HG02798 (cell line): ENCODE measurements around the gene MT3.
"Not testable (repeated sequence)": the region's sequence is repeated elsewhere in the genome, so short reads cannot be mapped to it uniquely, and the experiment has no call there.

Experiments used
- ATAC-seq: cut with Tn5 transposase; IDR thresholded peaks from one replicate; pipeline ENCODE4 v1.9.1; 2021; ENCODE audit warnings: mild to moderate bottlenecking; ENCODE audit not compliant: unreplicated experiment, poor library complexity

Gene MT3

DNA sequence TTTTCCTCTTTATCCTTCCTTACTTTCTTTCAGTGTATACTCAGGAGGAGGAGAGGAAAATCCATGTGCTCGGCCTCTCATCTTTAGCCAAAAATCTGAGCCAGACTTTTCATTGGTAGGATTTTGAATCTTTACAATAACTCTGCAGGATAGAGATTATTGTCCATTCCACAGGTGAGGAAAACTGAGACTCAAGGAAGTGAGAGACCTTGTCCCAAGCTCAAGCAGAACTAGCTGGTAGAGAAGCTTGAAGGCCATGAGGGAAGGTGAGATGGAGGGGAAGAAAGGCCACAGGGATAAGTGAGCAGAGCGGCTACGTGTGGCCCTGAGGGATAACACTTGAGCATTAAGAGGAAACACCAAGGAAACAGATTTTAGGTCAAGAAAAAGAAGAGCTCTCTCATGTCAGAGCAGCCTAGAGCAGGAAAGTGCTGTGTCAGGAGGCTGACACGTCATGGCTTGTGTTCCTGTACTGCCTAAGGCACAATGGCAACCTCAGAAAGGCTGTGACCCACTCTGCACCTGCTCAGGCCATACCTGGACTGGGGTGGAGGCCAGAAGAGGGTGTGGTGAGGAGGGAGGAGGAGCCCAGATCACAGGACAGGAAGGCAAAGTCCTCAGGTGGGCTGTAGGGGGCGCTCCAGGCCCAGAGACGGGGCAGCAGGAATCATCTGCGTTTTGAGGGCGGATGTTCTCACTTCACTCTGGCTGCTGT, 12.6 kb upstream of the MT3 start:
- ATAC-seq, result peak; percentile 93

DNA sequence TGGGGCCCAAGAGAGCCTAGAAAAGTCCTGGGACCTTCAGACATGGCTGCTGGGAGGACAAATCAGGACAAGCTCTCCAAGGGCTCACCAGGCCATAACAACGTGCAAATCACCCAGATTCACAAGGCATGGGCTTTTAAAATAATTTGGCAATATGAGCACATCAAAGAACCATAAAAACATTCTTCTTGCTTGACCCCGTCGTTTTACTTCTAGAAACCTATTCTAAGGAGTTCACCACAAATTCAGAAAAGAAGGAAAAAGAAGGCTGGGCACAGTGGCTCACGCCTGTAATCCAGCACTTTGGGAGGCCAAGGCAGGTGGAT, 12.1 kb upstream of the MT3 start:
- no peak for ATAC-seq

DNA sequence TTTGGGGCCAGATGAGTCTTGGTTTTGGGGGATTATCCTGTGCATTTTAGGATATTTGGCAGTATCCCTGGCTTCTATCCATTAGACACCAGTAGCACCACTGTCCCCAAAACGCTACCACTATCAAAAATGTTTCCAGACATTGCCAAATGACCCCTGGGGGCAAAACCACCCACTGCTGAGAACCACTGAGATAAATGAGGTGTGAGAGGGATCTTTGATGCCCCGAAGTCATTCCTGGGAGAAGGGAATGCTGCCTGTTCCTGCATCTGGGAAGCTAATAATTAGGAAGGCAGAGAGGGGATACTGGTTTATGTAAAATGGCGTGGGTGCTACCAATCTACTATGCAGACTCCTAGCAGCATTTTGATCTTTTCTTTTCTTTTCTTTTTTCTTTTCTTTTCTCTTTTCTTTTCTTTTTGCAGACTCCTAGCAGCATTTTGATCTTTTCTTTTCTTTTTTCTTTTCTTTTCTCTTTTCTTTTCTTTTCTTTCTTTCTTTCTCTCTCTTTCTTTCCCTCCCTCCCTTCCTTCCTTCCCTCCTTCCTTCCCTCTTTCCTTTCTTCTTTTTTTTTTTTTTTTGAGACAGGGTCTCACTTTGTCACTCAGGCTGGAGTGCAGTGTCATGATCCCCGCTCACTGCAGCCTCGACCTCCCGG, 8.8 kb upstream of the MT3 start:
- ATAC-seq, result no peak

DNA sequence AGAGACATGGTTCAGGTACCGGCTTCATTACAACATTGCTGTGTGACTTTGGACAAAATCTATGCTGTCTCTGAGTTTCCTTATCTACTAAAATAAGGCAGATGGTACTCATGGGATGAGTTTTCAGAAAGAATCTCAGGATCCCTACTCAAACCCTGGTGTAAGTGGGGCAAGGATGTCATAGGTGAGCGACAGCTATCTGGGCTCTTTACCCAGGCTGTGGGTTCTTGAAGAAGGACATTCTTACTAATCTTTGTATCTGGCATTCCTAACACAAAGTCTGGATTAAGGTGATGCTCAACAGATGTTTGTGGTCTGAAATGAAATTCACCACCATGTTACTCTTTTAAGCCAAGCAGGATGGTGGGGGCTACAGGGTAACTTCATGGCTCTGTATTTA, 6.4 kb upstream of the MT3 start:
- ATAC-seq, result not testable (repeated sequence)

DNA sequence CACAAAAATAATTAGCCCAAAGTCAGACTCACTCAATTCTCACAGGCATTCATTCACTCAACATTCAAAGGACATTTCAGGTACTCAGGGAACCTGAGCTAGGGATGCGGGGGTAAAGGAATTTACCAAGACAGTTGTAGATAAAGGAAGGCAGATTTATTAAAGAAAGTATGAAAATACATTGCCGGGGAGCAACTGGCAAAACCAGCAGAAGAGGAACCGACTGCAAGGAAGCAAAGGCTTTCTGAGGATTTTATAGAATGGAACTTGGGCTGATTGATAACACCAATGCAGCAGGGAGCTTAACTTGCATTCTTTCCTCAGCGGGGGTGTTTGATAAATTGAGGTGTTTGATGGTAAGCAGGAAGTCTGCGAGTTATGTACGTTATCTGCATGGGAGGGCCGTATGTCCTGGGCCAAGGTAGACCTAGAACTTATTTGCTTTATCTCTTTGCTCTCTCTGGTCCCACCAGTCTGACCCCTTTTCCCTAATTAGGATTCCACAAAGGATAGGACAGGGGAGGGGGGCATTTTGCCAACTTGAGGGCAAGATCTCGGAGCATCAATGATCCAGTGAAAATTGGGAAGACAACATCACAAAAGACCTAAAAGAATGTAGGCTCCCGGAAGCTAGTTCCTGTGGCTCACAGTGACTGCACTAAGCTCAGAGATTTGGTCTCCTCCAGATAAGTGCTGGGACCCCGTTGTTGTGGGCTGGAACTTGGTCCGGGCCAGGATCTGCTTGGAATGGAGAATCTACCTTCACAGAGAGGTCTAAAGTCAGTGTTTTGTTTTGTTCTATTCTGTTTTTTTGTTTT, 5.8 kb upstream of the MT3 start:
- ATAC-seq, result no peak

DNA sequence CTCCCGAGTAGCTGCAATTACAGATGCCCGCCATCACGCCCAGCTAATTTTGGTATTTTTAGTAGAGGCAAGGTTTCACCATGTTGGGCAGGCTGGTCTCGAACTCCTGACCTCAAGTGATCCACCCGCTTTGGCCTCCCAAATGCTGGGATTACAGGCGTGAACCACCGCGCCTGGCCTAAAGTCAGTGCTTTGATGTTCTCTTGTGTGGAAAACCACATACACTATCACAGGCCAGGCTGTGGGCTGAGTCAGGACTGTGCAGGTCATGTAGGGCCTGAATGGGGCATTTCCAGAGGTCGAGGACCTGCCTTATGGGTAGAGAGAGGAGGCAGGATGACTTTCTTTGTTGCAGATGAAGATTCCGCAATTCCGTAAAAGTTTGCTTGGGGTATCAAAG, 5.1 kb upstream of the MT3 start:
- ATAC-seq, result no peak

DNA sequence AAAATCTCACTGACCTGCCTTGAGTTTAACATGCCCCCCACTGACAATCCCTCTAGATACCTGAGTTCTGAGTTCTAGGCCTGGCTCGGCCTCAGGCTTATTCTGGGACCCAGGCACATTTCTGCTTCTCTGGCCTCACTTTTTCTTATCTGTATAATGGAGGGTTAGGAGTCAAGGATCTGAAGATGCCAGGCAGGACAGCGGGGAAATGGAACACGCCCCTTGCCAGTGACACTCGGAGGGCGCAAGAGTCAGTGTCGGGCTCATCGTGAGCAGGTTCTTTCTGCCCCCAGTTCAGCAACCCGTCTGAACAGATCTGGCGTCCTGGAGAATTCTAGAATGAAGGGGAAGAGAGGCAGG, 567 bp upstream of the MT3 start:
- no peak for ATAC-seq

DNA sequence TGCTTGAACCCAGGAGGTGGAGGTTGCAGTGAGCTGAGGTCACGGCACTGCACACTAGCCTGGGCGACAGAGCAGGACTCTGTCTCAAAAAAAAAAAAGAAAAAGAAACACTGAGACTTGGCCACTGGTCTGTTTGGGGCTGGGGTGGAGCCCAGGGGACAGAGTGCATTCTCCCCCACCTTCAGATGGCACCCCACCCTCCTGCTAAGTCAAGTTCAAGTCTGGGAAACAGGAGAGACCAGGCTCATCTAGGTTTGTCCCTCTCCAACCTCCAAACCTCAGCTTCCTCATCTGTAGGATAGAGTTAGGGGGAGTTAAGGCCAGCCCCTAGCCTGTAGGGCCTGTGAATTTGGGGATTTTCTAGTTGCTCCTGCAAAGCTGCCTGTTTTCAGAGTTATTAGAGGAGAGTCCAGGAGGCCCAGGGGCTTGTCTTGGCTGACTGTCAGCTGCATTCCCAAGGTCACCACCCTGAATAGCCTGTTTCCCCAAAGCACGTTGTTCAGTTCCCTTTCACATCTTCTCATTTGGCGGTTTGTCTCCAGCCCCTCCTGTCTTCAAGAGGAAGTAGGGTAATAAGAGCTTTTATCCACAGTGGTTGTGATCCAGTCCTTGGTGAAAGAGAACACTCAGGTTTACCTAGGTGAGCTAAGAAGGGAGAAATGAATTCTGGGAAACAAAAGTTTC, 2.2 kb downstream of the MT3 start:
- ATAC-seq, result no peak

DNA sequence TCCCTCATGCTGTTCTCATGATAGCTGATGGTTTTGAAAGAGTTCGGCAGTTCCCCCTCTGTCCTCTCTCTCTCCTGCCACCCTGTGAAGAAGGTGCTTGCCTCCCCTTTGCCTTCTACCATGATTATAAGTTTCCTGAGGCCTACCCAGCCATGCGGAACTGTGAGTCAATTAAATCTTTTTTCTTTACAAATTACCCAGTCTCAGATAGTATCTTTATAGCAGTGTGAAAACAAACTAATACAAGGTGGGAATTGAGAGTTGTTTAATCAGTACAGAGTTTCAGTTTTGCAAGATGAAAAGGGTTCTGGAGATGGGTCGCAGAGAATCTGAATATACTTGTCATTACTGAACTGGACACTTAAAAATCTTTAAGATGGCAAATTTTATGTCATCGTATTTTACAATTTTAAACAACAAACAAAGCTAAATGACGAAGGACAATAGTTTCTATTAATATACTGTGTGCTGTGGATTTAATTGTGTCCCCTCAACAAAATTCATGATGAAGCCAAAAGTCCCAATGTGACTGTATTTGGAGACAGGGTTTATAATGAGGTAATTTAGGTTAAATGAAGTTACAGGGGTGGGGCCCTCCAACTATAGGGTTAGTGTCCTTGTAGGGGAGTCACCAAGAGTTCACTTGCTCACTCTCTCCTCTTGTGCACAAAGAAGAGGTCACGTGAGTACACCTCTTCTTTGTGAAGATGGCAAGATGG, 4.4 kb downstream of the MT3 start:
- ATAC-seq, result no peak

DNA sequence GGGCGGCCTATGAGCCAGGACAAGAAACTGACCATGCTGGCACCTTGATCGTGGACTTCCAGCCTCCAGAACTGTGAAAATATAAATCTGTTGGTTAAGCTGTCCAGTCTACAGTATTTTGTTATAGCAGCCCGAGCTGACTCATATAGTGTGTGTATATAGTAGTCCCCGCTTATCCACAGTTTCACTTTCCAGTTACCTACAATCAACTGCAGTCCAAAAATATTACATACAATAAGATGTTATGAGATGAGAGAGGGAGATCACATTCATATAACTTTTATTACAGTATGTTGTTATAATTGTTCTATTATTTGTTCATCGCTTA, 4.9 kb downstream of the MT3 start:
- ATAC-seq, result no peak

DNA sequence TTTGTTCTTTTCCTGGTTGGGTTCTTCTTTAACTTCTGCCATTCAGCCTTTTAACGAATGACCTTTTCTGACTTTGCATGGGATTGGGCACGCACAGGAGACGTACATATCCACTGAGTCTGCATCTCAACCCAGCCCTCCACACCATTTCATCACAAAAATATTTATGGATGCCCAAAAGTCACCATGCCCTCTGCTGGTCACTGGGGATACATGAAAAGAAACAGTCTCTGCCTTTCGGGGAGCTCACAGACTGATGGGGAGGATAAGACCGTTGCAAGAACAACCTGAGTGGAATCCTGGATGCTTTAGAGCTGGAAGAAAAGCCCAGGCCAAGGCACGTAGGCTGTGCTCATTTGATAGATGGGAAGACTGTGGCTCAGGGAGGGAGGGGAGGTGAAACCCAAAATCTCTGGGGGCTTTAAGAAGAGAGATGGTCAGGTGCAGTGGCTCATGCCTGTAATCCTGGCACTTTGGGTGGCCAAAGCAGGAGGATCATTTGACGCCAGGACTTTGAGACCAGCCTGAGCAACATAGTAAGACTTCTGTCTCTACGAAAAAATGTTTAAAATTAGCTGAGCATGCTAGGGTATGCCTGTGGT, 11.2 kb downstream of the MT3 start:
- ATAC-seq, result no peak

DNA sequence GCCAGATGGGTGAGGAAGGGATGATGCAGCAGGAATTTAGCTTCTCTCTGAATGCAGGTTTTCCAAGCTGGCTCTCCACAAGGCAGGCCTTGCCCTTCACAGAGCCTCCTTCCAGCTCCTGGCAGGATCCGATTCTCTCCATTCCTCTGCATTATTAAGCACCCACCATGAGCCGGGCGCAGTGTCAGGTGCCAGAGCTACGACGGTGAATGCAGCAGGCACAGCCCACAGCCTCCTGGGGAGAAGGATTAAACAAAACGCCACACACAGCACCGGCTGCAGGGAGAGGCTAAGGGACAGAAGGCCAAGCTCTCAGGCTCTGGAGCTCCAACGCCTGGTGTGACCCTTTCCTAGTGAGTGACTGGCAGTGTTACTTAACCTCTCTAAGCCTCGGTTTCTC, 12.0 kb downstream of the MT3 start:
- ATAC-seq, result no peak

DNA sequence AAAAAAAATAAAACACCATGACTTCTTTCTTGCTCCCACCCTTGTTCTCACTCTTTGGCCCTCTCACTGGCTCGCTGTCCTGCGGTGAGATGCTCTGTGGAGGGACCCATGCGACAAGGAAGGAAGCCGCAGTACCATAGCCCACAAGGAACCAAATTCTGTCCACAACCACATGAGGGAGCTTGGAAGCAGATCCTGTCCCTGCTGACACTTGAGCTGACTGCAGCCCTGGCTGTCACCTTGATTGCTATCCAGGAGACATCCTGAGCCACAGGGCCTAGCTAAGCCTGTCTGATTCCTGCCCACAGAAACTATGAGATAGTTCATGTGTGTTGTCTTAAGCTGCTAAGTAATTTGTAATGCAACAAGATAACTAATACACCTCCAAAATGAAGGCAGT, 14.3 kb downstream of the MT3 start:
- ATAC-seq, result no peak

DNA sequence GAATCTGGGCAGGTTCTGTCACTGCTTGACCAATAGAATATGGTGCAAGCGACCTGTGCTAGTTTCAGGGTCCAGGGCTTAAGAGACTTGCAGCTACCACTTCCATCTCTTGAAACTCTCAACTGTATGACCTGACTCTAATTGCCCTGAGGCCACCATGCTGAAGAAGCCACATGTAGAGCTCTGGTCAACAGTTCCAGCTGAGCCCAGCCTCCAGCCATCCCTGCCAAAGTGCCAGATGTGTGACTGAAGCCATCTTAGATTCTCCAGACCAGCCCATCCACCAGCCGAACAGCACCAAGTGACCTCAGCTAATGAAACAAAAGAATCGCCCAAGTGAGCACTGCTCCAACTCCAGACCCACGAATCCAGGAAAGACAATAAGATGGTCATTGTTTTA, 15.6 kb downstream of the MT3 start:
- ATAC-seq, result no peak

DNA sequence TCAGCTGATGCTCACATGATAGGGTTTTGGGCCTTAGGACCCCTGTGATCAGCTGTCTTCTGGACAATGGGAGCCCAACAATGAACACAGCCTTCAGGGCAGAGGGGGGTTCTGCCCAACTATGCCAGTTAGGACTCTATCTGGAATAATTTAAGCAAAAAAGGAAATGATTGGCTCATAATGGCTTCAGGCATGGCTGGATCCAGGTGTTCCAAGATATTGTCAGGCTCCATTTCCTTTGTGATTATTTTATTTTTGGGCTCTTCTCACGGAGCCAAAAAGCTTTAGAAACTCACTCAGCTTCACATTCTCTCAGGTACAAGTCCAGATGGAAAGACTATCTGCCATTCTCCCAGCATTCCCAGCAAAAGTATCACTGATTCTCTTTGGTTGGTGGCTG, 16.1 kb downstream of the MT3 start:
- no peak for ATAC-seq

DNA sequence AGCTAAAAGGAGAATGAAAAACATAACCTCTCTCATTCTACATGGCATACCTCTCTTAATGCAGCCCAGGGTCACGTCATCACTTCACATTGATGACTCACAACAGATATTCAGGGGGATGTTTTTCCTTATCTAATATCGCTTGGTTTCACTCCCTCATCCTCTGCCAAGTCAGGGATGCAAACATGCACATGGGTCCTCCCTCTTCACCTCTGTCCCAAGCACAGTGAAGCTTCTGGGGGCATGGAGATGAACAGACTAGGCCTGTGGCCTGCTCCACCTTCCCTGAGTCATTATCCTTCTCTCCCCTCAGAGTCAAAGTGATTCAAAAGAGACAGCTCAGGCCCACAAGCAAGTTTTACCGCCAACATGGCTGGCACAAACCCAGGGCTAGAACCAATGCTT, 16.7 kb downstream of the MT3 start:
- ATAC-seq, result no peak

DNA sequence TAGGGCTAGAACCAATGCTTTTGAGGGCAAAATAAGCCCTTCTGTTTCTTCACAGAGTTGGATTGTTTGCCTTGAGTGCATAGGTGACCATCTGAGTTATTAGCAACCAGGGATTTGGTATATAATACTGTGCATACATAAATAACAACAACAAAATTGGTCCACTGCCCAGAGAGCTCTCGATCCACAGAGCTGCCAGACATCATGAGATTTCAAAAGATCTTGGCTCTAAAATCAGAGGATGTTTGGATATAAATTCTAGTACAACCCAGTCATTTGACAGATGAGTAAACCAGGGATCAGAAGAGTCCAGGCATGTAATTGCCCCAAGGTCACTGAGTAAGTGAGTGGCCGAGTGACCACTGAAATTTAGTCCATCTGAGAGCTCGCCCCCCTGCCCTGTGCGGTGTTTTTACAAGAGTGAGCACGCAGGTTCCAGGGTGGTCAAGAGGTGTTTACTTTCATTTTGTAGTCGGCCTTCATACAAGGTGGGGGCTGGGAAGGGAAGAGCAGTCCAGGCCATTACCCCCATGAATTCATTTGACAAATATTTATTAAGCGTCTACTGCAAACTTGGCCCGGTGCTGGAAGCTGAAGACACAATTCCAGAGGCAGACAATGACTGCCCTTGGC, 17.3 kb downstream of the MT3 start:
- no peak for ATAC-seq

DNA sequence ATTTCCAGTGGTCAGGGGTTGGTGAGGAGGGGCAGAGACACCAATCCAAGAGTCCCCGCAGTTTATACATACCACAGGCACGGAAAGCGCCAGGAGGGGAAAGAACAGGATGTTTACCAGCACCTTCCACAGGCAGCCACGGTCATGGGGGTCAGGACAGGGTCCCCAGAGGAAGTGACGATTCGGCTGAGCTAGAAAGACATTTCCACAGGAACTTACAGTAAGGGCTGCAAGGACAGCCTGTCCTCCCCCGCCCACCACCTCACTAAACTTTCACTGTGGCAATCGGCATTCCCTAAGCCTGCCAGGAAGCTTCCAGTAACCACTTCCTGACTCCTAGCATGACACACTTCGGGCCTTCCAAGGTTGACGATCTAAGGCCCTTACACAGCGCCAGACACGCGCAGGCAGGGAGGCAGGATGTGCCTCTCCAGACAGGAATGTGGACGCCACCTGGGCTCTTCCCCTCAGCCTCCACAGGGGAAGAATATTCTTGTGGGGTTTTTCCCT, 17.8 kb downstream of the MT3 start:
- ATAC-seq, result no peak

DNA sequence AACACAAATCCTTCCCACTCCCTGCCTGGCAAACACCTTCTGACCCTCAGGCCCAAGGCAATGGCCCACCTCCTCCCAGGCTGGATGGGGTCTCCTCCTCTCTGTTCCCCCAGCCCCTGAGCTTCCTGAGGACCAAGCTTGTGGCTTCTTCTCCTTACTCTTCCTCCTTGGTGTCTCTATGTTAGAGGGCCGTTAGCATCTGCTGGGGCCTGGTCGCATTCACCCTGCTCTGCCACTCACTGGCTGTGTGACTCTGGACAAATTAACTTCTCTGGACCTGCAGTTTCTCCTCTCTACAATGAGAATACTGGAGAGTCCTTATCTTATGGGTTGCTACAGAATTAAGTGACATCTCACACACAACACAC, 18.3 kb downstream of the MT3 start:
- ATAC-seq, result no peak
